Omental fat pad (tissue), 4 donors: ENCODE data around the gene GFER. TPM values are rescaled to one million over a fixed set of nuclear protein-coding genes. Genes with fewer than 3 reads are reported as not detected.

Experiments used
- ATAC-seq: fragments of 150-250 bp; one replicate; pipeline ENCODE4 v1.9.1; 2016; ENCODE audit warnings: mild to moderate bottlenecking, moderate library complexity; ENCODE audit not compliant: low FRiP score
- DNase-seq: peaks from one replicate; pipeline ENCODE4 v3.0.0-alpha.2; 2019; ENCODE audit warnings: low spot score
- CTCF ChIP-seq, 3 donors: fragments of 450-650 bp; IDR thresholded peaks; one replicate each; pipeline ENCODE4 v1.5.1; 2016 to 2017; ENCODE audit warnings: antibody characterized with exemption in 3 of 3, mild to moderate bottlenecking in 3 of 3, moderate library complexity in 2 of 3
- total RNA-seq, 4 donors: library from RNA; depleted of rRNA; stranded (reverse); fragments of >200 nt; gene quantifications; one replicate each; pipeline ENCODE4 v1.1.0, GENCODE V29; 2016

The GFER gene
- total RNA-seq, 4 donors from 2014 or later: 11.9 to 18.4 (median 16.0) TPM

GRCh38 chr16:1973461-1974156 is 10.4 kb upstream of the GFER start:
- DNase-seq (no peak), ATAC-seq (no peak)
- no peak for TF ChIP-seq CTCF (IDR thresholded peaks at IDR 0.05)

- ATAC-seq (no peak), DNase-seq (no peak)
- no peak for TF ChIP-seq CTCF (IDR thresholded peaks at IDR 0.05)
Measured at GRCh38 chr16:1974157-1975070, 9.6 kb upstream of the GFER start.

GRCh38 chr16:1975432-1976215 is 8.4 kb upstream of the GFER start:
- ATAC-seq (no peak), DNase-seq (no peak)
- TF ChIP-seq CTCF (IDR thresholded peaks at IDR 0.05): no peak

GRCh38 chr16:1976216-1976520 is 7.8 kb upstream of the GFER start:
- no peak for DNase-seq
- TF ChIP-seq CTCF (IDR thresholded peaks at IDR 0.05): no peak
- no peak for ATAC-seq

GRCh38 chr16:1976951-1977874 is 6.8 kb upstream of the GFER start:
- DNase-seq (no peak), ATAC-seq (no peak)

More at GRCh38 chr16:1976951-1977874, 6.8 kb upstream of the GFER start:
- TF ChIP-seq CTCF (IDR thresholded peaks at IDR 0.05): no peak
